ENCODE measurements around the gene MICALL1.
A peak's percentile ranks its signal among the peaks of the same experiment; 100 is the strongest.

The MICALL1 gene

GRCh38 chr22:37904572-37905533, 1.2 kb upstream of the MICALL1 start:
- peak; percentile 35 for DNase-seq

DNA sequence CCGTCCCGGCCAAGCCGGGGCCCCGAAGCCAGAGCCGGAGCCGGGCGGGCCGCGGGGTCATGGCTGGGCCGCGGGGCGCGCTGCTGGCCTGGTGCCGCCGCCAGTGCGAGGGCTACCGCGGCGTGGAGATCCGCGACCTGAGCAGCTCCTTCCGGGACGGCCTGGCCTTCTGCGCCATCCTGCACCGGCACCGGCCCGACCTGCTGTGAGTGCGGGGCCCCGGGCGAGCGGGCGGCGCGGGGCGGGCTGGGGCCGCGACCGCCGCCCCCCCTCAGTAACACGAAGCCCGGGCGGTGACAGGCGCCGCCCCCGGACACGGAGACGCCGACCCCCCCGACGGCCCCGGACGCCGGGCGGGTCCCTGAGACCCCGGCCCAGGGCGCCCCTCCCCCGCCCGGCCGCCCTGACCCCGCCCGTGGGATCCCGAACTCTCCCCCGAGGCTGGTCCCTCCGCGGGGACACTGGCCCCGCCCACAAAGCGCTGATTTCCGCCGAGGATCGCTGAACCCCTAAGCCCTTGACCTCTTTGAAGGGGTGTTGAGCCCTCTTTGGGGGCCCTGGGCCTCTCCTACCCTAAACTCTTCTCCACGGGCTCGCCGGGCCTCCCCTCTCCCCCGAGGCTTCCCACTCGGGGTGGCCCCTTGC, 389 bp downstream of the MICALL1 start:
- peak; percentile 60 for DNase-seq

GRCh38 chr22:37907036-37907954, 1.2 kb downstream of the MICALL1 start:
- no peak for DNase-seq

DNA sequence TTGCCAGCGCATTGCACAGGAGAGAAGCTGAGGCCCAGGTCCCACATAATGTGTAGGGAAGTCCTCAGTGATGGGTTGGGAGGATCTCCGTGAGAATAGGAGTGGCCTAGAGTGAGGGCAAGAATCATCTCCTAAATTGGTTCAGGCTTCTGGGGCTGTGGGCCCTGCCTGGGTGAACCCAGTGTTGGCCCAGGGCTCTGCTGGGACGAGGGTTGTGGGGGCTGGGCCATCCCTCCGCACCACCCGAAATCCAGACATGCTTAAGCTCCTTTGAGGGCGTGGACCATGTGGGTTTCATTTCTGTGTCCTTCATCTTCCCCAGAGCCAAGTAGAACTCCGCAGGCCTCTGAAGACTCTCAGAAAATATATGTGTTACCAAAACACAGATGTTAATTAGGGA, 3.7 kb downstream of the MICALL1 start:
- no peak for DNase-seq

- no peak for DNase-seq
Measured at GRCh38 chr22:37910890-37911672, 5.0 kb downstream of the MICALL1 start.

DNA sequence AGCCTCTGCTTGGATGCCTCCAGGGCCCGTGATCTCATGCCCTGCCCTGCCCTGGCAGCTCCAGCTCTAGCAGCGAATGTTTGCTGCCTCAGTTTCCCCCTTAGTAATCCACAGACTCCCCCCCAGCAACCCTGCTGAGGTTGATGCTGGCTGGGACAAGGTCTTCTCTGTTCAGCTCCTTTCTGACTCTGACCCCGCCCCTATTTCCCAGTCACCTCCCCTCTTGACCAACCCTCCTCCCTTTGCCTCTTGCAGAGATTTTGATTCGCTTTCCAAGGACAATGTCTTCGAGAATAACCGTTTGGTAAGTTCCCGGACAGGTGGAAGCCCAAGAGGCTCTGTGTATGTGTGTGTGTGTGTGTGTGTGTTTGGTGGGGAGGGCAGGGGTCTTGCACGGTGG, 5.6 kb downstream of the MICALL1 start:
- DNase-seq, result no peak

- no peak for DNase-seq
Measured at GRCh38 chr22:37912171-37912570, 6.1 kb downstream of the MICALL1 start.

DNA sequence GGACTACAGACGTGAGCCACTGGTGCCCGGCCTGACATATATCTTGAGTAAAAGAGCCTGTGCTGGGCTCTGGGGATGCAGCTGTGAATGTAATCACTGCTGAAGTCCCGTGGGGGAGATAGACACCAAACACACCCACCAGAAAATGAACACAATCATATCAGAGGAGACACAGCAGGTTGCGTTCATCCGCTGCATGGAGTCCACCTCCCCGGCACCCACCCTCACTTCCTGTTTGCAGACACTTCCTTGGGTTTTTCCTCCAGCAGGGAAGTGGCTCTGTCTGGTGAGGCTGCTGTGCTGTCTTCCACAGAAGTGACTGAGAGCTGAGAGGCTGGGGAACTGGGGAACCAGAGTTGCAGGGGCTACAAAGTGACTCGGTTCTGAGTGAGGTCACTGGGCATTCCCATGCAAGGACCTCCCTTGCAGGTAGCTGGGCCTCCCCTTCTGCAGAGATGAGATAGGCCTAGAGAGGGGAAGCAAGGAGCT, 7.2 kb downstream of the MICALL1 start:
- DNase-seq, result no peak

GRCh38 chr22:37916311-37916710, 10.2 kb downstream of the MICALL1 start:
- DNase-seq, result no peak

DNA sequence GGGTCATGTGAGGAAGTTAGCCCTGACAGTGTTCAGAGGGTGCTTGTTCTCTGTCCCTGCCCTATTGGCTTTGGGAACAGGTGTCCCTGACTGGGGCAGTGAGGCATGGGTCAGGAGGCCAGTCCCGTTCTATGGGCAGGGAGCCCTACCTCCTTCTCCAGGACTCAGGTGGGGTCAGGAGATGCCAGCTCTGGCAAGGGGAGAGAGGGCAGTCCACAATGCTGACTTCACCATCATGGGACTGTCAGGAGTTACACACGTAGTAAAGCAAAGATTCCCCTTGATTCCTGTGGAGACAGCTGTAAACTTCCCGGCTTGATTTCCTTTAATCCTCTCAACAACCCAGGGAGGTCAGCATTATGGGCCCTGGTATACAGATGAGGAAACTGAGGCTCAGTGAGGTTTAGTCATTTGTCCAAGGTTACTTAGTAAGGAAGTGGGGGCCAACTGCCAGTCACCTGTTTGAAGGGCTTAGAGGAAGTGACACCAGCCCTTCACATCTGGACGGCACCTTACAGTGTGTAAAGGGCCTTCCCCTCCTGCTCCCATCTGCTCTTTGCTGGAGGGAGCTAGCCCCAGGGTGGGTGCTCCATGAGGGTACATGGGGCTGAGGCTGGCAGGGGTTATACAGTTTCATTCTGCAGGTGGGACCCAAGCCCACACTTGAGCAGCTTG, 11.9 kb downstream of the MICALL1 start:
- no peak for DNase-seq

DNA sequence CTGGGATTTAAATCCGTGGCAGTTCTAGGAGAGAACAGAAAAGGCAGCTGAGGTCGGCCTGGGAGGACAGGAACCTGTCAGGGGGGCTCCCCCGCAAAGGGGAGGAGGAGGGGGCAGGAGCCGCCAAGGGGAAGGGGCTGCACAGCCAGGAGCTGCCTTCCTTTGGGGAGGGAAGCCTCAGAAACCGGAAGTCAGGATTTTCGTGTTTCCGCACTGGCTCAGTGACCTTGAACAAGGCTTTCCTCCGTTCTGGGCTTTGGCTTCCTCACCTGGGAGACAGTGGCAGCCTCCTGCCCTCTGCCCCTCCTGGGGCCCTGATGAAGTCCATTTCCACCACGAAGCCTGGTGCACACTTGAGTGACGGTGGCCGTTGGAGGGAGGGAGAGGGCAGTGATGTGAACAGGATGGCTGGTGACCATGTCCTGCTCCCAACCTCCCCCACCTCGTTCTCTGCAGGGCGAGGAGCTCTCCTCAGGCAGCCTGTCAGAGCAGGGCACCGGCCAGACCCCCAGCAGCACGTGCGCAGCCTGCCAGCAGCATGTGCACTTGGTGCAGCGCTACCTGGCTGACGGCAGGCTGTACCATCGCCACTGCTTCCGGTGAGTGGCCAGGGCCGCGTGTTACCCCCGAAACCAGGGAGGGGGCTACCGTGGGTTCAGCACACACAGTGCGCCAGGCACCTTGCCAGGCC, 12.6 kb downstream of the MICALL1 start:
- DNase-seq, result no peak

- no peak for DNase-seq
Measured at GRCh38 chr22:37920126-37920525, 14.0 kb downstream of the MICALL1 start.

DNA sequence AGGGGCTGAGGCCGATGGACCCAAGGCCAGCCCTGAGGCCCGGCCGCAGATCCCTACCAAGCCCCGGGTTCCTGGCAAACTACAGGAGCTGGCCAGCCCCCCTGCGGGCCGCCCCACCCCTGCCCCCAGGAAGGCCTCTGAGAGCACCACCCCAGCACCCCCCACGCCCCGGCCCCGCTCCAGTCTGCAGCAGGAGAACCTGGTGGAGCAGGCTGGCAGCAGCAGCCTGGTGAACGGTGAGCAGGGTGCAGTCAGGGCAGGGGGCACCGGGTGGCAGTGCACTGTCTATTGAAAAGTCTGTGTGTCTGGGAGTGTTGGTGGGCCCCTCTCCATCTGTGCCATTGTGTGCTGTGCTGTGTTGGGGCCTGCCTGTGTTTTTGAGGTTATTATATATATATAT, 16.1 kb downstream of the MICALL1 start:
- no peak for DNase-seq

DNA sequence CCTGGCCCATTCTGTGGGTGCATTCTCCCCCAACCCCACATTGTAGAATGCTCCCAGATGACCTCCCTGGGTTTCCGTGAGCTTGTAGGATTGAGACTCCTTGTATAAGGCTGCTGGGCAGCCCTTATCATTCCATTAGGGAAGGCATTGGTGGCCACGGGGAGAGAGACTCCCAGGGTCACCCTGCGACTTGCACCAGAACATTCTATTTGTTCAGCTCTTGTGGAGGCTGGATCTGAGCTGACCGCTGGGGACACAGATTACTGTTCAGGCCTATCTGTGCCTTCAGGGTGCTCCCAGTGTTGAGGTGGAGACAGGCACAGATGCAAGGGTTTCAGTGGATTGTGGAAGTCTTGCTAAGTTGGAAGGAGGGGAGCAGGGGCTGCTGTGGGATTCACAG, 17.8 kb downstream of the MICALL1 start:
- DNase-seq, result no peak

DNA sequence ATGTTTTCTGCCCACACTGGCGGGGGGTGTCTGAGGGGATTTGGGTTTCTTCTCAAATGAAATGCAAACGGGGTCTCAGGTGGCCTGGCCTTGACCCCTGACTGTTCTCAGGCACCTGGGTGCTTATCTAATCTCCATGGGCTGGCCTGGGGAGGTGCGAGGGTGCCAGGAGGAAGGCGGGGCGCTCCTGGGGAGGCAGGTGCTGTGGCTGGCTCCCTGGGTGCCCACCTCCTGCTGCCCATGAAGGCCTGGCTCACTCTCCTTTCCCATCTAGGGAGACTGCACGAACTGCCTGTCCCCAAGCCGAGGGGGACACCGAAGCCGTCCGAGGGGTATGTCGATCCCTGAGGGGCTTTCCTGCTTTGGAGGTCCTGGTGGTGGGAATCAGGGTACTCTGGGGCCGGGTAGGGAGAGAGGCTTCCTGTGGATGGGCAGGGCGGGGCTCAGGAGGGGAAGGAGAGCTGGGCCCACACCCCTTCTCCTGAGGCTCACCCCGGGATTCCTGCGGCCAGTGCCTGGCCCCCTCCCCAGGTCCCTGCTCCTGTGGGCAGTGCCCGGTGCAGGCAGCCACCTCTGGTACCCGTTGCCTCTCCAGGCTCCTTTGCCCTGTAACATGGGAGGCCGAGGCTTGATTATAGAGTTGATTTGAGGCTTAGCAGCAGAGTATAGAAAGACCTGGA, 18.4 kb downstream of the MICALL1 start:
- no peak for DNase-seq

DNA sequence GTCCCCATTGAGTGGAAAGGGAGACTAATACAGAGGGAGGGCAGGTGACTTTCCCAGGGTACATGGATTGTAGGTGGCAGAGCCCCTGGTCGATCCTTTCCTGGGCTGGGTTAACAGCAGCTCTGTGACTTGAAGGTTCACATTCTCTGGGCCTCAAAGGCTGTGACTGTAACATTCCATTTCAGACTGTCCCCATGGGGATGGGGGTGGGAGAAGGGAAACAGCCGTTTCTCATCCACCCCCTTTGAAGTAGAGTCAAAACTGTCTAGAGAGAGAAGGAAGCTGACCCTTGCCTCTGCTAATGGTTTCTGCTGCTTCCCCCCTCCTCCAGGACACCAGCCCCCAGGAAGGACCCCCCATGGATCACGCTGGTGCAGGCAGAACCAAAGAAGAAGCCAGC, 19.2 kb downstream of the MICALL1 start:
- DNase-seq, result no peak

DNA sequence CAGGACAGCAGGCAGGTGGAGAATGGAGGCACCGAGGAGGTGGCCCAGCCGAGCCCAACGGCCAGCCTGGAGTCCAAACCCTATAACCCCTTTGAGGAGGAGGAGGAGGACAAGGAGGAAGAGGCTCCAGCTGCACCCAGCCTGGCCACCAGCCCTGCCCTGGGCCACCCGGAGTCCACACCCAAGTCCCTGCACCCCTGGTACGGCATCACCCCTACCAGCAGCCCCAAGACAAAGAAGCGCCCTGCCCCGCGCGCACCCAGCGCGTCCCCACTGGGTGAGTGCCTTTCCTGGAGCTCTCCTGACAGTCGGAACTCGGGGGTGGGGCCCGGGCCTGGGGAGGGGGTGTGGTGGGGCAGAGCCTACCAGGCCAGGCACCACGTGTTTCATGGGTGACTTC, 19.7 kb downstream of the MICALL1 start:
- DNase-seq, result no peak

DNA sequence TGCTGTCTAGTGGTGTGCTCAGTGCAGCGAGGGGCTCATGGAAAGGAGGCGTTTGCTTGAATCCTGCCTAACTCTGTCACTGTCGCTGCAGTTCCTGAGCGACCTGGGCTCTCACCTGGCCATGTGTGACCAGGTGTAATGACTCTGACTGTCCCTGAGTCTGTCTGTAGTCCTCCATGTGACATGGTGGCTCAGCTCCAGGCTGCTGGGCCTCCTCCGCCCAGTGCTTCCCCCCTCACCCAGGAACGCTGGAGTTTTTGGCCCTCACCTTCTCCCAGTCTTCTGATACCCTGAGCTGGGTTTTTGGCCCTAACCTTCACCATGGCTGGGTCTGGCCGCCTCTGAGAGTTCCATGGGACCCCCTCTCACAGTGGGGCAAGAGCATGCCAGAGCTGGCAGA, 20.3 kb downstream of the MICALL1 start:
- DNase-seq, result no peak

GRCh38 chr22:37926771-37927636, 20.9 kb downstream of the MICALL1 start:
- no peak for DNase-seq

DNA sequence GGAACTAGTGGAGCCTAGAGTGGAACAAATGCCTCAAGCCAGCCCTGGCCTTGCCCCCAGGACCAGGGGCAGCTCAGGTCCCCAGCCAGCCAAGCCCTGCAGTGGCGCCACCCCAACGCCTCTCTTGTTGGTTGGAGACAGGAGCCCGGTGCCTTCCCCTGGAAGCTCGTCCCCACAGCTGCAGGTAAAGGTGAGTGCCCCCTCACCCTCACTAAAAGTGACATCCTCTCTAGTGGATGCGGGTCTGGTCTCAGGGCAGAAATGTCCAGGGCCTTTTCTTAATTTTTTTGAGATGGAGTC, 21.5 kb downstream of the MICALL1 start:
- no peak for DNase-seq
